Kidney glomerular epithelial cell (primary cell): ENCODE measurements around the gene ALX3.
"Not testable (repeated sequence)": the region's sequence is repeated elsewhere in the genome, so short reads cannot be mapped to it uniquely, and the experiment has no call there.

Source experiments
- DNase-seq: peaks from one replicate; lab custom pipeline; 2025; lab: John Stamatoyannopoulos, UW

ALX3 gene

DNA sequence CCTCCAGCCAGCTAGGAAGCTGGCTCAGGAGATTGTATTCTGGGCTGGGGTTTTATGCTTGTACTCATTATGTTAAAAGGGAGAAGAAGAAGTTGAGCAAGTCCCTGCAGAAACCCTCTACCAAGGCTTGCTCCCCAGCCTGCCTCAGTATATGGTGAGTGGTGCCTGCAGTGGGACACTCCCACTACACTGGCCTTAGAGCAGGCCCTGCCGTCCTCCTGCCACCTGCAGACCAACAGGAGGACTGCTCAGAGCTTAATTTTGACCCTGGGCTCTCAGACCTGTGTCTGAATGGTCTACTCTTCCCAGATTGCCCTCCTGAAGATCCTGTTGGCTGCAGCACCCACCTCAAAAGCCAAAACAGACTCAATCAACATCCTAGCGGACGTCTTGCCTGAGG is 23.0 kb downstream of the ALX3 start:
- DNase-seq: no peak

GRCh38 chr1:110043016-110043415 is 27.5 kb downstream of the ALX3 start:
- no peak for DNase-seq

DNA sequence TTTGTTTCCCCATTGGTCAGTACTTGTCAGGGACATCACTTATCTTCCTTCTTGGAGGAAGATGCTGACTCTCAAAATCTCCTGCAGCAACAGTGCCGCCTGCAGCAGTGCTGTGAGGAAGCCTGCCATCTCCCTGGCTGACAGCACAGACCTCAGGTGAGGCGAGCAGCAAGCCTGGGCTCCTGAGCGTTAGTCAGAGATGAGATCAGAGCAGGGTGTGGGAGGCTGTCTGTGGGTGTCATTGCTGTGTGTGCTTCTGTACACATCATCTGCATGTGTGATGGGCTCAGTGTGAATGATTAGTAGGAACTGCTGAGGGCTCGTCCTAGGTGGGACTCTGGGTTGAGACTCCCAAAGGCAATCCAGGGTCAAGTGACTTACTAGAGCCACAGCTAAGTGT is 29.9 kb downstream of the ALX3 start:
- DNase-seq: no peak

- DNase-seq: no peak
Observed at GRCh38 chr1:110039641-110040040, 30.8 kb downstream of the ALX3 start.

DNA sequence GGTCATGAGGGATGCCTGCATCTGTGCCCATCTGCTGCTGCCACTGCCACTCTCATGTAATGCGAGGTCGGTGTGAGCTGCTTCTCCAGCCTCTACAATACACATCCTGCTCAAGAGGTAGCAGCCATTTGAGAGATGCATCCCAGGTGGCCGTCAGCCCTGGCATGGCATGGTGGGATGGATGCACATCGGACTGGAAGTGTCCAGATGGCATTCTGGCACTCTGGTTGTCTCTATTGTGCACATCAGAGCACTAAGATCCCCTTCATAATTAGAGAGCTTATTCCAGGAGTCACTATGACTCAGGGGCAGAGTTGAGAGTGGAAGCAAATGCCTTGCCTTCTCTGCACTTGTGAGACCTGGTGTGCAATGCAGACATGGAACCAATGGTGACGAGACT is 32.2 kb downstream of the ALX3 start:
- DNase-seq: no peak

DNA sequence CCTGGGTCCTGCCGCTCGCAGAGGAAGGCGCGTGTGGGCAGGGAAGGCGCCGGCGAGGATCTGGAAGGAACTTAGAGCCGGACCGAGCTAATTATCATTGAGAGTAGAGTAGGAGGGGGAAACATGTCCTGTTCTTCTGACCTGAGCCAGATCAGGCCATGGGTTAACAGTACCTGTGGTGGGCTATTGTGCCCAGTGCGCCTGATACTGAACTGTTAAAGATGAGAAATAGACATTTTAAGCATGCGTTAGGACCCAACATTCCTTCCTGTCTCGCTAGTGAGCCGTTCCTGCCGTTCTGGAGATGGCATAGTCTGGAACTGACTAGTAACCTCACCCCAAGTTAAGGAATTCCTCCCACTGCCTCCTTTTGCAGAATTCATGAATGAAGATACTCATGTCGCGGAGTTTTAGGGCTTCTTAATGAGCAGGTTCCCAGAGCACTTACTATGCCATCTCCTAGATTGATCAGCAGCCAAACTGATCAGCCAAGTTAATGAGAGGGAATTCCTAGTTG is 35.2 kb downstream of the ALX3 start:
- DNase-seq: peak; percentile 30

- DNase-seq: peak; percentile 97
Observed at GRCh38 chr1:110034451-110035235, 35.8 kb downstream of the ALX3 start, which contains the start of gene STRIP1. Gene STRIP1, plus strand, starts transcription at chr1:110034624. Its CDS starts 14 bp downstream, at chr1:110034638.

- DNase-seq: no peak
Observed at GRCh38 chr1:110034040-110034450, 36.4 kb downstream of the ALX3 start.

DNA sequence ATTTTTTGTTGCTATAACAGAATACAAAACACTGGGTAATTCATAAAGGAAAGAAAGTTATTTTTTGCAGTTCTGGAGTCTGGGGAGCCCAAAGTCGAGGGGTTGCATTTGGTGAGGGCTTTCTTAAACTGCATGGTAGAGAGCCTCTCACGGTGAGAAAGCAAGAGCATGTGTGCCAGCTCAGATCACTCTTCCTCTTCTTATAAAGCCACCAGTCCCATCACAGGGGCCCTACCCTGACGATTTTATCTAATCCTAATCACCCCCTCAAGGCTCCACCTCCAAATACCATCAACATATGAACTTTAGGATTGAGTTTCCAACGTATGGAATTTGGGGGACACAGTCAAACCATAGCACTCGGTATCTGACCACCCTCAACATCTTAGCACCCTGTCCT is 37.1 kb downstream of the ALX3 start:
- no peak for DNase-seq

DNA sequence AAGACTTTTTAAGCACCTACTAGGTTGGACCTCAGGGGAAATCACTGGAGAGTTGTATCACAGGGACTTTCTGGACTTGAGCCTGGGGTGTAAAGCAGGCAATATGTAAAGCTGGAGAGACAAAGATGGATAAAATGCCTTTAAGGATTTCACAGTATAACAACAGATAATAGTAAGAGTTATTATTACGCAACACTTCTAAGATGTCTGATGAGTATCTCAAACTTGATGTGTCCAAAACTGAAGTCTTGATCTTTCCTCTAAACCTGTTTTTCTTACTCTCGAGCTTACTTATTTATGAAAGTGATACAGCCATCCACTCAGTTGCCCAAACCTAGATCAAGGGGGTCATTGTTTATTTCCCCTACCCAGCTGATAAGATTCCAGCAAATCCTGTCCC is 38.1 kb downstream of the ALX3 start:
- no peak for DNase-seq

GRCh38 chr1:110030687-110031086 is 39.8 kb downstream of the ALX3 start:
- DNase-seq: not testable (repeated sequence)

DNA sequence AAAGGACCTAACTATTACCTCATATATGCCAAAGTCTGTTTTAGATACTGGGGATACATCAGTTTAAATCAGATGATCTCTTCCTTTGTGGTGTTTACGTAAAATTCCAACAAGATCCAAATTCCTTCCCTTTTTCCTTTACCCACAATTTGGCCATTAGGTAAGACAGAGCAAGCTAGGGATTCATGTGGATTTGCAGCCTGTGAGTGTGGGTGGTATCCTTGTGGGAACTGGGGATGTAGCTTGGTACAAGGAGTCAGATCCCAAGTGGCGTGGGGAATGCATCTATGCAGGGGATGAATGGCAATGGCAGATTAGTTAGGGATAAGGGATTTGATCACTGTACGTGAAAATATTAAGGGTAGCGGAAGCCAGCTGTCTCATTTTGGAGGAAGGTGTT is 45.9 kb downstream of the ALX3 start:
- no peak for DNase-seq

GRCh38 chr1:110021285-110021684 is 49.2 kb downstream of the ALX3 start:
- DNase-seq: no peak

DNA sequence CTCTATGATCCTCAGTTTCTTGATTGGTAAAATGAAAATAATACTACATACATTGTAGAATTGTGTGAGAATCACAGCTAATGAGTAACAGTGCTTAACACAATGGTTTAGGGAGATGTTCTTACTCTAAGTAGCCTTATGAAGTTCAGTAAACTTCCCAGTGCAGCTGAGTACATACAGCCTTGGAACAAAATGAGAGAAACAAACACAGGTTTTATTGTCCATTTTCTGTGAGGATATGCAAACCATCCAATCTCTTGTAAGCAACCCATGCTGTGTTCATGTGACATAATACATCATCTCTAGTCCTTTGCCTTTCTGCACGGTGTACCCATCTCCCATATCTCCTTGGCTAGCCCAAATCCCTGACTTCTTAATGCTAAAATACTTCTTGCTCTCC is 50.7 kb downstream of the ALX3 start:
- no peak for DNase-seq

DNA sequence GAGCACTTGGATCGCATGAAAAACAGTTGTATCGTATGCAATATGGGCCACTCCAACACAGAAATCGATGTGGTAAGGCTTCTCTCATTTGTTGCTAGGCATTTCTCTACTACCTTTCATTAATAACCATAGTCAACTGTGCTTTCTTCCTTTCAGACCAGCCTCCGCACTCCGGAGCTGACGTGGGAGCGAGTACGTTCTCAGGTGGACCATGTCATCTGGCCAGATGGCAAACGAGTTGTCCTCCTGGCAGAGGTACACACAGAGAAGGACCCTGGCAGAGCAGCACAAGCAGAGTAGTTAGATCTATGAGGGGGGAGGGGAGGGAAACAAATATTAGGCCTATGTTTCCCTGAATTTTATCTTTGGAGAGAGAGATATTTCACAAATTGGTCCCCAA is 52.1 kb downstream of the ALX3 start:
- DNase-seq: no peak

- DNase-seq: no peak
Observed at GRCh38 chr1:110017792-110018191, 52.7 kb downstream of the ALX3 start.

DNA sequence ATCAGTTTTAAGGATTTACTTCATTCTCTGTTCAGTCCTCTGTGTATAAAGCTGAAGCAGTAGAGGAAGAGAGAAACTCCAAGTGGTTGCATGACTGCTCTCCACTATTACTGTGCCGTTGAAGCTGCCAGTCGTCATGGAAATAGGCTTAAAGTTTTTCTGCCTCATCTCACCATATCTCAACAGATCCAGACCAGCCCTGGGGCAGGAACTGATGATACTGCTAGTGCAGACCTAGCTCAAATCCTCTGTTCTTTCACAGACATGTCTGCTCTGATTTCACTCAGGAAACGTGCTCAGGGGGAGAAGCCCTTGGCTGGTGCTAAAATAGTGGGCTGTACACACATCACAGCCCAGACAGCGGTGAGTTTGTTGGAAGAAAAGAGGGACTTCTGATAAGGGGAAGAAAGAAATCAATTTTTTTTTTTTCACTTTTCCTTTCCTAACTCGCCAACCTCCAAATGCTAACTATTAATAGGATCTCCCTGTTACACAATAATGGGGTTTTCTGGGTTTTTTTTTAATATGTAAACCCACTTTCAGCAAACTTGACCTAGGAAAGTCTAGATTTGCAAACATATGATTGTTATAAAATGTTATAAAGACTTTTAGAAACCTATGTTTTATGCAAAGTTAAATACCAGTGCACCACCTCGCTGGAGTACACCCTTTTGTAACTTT is 58.2 kb downstream of the ALX3 start:
- DNase-seq: no peak

DNA sequence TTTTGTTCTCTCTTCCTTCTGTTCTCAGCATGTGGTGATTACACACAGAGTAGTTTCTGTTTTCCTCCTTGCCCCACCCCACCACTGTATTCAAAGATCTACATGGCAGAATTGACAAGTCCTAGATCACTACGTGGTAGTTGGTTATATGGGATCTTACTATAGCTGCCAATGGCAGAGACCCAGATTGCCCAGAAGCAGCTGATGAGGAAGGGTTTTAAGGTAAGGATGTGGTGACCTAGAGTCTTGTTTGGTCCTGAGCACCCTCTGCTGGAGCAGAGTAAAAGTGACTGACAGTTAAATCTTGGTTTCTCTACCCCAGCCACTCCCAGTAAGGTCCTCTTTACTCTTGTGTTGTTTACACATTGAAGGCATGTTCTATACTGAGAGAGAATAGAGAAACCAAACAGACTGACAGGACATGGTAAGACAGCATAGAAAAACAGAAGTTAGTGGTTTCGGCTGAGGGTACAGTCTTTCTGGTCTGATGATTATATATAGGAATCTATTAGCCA is 58.9 kb downstream of the ALX3 start:
- peak; percentile 19 for DNase-seq
